BLaER1 (cell line): ENCODE data around the gene LETM1.
A peak's percentile ranks its signal among the peaks of the same experiment; 100 is the strongest.

Experiments used
- H3K27ac ChIP-seq: shearing (Covaris generic); formaldehyde crosslinking; 2 replicates; pipeline ENCODE4 v1.8.1; 2022
- H3K27me3 ChIP-seq: shearing (Covaris generic); formaldehyde crosslinking; 2 replicates; pipeline ENCODE4 v1.8.1; 2022
- H3K36me3 ChIP-seq: shearing (Covaris generic); formaldehyde crosslinking; 2 replicates; pipeline ENCODE4 v1.8.1; 2022
- H3K4me1 ChIP-seq: shearing (Covaris generic); formaldehyde crosslinking; 2 replicates; pipeline ENCODE4 v1.8.1; 2022
- H3K4me2 ChIP-seq: shearing (Covaris generic); formaldehyde crosslinking; 2 replicates; pipeline ENCODE4 v1.8.1; 2022
- H3K4me3 ChIP-seq: shearing (Covaris generic); formaldehyde crosslinking; 2 replicates; pipeline ENCODE4 v1.8.1; 2022
- H3K9ac ChIP-seq: shearing (Covaris generic); formaldehyde crosslinking; 2 replicates; pipeline ENCODE4 v1.8.1; 2022
- H3K9me3 ChIP-seq: shearing (Covaris generic); formaldehyde crosslinking; 2 replicates; pipeline ENCODE4 v1.8.1; 2022
- H4K20me1 ChIP-seq: shearing (Covaris generic); formaldehyde crosslinking; 2 replicates; pipeline ENCODE4 v1.8.1; 2022
- Cebpa-rat ChIP-seq: shearing (Covaris generic); IDR thresholded peaks from 2 replicates; pipeline ENCODE4 v1.8.1; 2022

LETM1 gene

DNA sequence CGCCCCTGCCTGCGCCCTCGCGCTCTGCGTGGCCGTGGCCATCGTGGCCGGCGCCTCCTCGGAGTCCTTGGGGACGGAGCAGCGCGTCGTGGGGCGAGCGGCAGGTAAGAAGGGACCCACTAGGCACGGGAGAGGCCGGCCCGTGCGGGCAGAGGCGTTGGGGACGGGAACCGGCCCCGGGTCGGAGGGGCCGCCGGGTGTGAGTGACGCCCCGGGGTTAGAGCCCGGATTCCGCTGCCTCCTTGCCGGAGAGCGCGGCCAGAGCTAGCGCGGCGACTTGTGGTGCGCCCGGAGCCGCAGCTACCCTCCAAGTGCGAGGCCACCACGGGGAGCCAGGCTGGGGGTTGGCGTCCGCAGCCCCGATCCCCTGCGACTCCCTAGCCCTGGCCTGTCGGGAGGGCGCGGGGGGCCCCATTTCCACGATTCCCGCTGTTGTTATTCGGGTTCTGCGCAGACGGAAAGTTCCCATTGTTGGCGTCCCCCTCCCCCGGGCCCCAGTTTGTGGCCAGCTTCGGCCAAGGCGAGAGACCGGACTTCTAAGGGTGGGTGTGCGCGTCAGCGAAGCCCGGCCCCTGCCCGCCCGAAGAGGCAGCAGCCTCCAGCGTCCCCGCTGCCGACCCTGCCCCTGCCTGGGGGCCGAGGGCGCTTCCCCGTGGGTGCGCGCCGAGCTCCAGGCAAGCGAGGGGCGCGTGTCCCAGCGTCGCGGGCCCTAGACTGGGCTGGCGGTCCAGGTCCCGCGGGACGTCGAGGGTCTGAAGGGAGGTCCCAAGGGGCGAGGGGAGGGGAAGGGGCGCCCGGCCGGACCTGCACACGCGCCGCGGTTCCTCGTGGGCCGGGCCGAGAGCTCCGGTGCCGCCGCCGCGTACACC is 61.8 kb downstream of the LETM1 start:
- Histone ChIP-seq H3K27ac (no peak overlapping the region), H3K9me3 (no peaks in the 10 kb centered on the region), H3K9ac (peak overlapping the region; percentile 45; the same call in 1 of the 2 replicates), H3K4me1 (peaks cover 22% of the 10 kb centered on the region), H3K4me3 (peak overlapping the region; percentile 70), H3K27me3 (peaks cover 92% of the 10 kb centered on the region), H3K4me2 (peak overlapping the region; percentile 100), H4K20me1 (peaks cover 67% of the 10 kb centered on the region), H3K36me3 (no peaks in the 10 kb centered on the region)
- TF ChIP-seq Cebpa-rat: no peak

DNA sequence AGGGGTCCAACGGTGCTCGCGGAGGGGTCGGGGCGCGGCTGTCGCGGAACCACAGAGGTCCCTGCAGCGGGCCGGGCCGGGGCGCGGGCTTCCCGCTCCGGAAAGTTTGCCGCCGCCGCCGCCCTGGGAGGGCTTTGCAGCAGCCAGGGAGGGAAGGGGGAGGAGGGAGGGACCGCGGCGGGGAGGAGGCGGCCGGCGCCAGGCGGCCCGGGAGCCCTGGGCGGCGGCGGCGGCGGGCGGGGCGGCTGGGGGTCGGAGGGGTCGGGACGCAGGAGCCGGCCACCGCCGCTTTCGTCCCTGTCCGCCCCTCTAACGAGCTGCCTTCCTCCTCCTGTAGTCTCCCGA is 62.5 kb downstream of the LETM1 start:
- Histone ChIP-seq H3K4me1 (peaks cover 15% of the 10 kb centered on the region), H3K4me3 (peak overlapping the region; percentile 70), H3K9ac (0 out of 2 replicates have a peak overlapping the region, but pooled peaks have one; percentile 45), H3K9me3 (no peaks in the 10 kb centered on the region), H3K27ac (no peak overlapping the region), H3K36me3 (no peaks in the 10 kb centered on the region), H4K20me1 (peaks cover 61% of the 10 kb centered on the region), H3K27me3 (peaks cover 86% of the 10 kb centered on the region), H3K4me2 (peak overlapping the region; percentile 100)
- no peak for TF ChIP-seq Cebpa-rat

DNA sequence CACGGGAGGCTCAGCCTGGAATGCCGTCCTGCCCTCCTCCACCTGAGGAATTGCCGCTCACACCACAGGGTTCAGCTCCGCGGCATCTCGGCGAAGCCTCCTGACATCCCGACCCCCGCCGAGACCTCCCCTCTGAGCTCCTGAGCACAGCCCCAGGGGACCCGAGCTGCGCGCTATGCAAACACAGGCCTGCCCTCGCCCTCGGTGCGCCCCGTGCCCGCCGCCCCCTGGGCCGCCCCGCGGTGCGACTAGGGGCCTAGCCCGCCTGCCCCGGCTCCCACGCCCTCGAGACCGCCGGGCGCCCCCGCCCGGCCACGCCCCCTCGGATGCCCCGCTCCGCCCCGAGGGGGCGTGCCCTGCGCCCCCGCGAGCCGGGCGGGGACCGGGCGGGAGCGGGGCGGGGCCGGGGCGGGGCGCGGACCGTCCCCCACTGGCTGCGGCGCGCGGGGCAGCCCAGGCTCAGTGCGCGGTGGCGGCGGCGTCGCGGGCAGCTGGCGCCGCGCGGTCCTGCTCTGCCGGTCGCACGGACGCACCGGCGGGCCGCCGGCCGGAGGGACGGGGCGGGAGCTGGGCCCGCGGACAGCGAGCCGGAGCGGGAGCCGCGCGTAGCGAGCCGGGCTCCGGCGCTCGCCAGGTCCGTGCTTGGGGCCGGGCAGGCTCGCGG is 63.0 kb downstream of the LETM1 start, which contains the start of gene FGFR3:
FGFR3 (plus strand) TSS at position 462 of the 664 bp plus-strand sequence. CDS start 642 bp downstream, outside the sequence.
- peak within 1 kb of the TSS; percentile 70 for H3K4me3 ChIP-seq
- no peaks in the 10 kb centered on the region for H3K36me3 ChIP-seq
- H4K20me1 ChIP-seq: peaks cover 60% of the 10 kb centered on the region
- H3K9me3 ChIP-seq: no peaks in the 10 kb centered on the region
- no peak for TF ChIP-seq Cebpa-rat
- peaks cover 15% of the 10 kb centered on the region for H3K4me1 ChIP-seq
- no peak within 1 kb of the TSS for H3K27ac ChIP-seq
- H3K27me3 ChIP-seq: peaks cover 83% of the 10 kb centered on the region
- H3K9ac ChIP-seq: peak within 1 kb of the TSS; percentile 45; the same call in 1 of the 2 replicates
- peak within 1 kb of the TSS; percentile 100 for H3K4me2 ChIP-seq

DNA sequence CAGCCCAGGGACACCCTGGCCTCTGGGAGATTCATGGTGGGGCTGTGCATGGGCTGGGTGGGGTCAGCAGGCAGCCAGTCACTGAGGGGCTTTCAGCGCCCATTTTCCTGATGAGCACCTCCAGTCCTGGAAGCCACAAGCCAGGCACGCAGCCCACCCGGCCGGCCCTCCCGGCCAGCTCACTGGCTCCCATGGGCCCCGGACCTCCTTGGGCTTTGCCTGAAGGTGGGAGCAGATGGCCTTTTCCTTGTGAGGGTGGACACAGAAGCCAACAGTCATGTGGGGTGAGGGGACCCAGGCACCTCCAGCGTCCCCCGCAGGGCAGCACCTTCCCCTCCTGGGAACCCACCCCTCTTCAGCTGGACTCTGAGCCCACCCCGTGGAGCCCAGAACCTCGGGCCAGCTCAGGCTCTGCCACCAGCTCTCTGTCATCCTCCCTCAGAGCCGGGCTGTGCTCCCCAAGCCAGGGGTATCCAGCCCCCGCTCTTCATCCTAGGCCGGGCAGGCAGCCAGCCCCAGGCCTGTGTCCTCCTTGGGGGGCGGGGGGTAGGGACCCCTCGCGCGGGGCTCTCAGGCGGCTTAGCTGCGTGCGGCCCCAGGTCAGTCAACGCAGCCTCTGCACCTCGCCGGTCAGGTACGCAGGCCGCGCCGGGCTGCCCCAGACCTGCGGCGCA is 63.7 kb downstream of the LETM1 start:
- Histone ChIP-seq H3K4me2 (peak overlapping the region; percentile 100), H3K4me3 (peak overlapping the region; percentile 70; the same call in 1 of the 2 replicates), H3K36me3 (no peaks in the 10 kb centered on the region), H3K27me3 (peaks cover 76% of the 10 kb centered on the region), H3K9ac (no peak overlapping the region), H3K9me3 (no peaks in the 10 kb centered on the region), H3K27ac (no peak overlapping the region), H4K20me1 (peaks cover 53% of the 10 kb centered on the region), H3K4me1 (peaks cover 15% of the 10 kb centered on the region)
- no peak for TF ChIP-seq Cebpa-rat

DNA sequence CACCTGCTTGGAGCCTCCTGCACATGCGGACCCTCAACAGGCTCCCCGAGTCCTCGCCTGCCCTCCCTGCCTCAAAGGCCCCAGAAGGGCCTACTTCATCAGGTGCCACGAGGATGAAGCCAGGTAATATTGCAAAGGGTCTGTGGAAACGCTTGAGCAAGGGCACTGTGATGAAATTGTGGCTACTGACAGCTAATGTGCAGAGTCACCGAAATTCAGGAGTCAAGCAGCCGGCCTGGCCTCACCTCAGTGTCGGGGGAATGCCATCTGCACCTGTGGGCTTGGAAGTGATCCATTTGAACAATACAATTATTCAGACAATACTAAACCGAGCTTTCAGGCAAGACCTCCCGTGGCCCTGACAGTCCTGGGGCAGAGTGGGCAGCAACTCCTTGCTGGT is 66.0 kb downstream of the LETM1 start:
- no peak overlapping the region for H3K27ac ChIP-seq
- peaks cover 32% of the 10 kb centered on the region for H4K20me1 ChIP-seq
- peaks cover 53% of the 10 kb centered on the region for H3K27me3 ChIP-seq
- no peak overlapping the region for H3K9ac ChIP-seq
- H3K4me1 ChIP-seq: peaks cover 31% of the 10 kb centered on the region
- TF ChIP-seq Cebpa-rat: no peak
- H3K4me3 ChIP-seq: no peak overlapping the region
- H3K9me3 ChIP-seq: no peaks in the 10 kb centered on the region
- no peaks in the 10 kb centered on the region for H3K36me3 ChIP-seq
- no peak overlapping the region for H3K4me2 ChIP-seq

DNA sequence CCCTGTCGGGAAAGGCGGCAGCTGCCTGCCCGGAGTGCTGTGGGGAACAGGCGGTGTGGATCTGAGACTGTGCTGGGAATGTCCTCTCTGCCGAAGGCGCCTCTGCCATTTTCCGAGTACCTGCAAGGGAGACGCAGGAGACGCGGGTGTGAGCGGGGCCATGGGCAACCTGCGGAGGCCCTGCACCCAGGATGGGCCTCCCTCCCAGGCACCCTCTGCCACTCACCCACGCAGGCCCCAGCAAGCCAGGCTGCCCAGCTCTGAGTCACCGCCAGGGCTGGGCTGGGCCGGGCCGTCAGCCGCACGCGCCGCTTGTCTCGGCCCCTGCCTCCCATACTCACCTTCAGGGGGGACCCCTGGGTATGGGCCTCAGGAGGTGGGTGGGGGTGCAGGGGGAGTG is 66.4 kb downstream of the LETM1 start:
- Histone ChIP-seq H3K4me3 (no peak overlapping the region), H3K9ac (no peak overlapping the region), H3K27ac (no peak overlapping the region), H3K4me1 (peaks cover 31% of the 10 kb centered on the region), H3K9me3 (no peaks in the 10 kb centered on the region), H3K36me3 (no peaks in the 10 kb centered on the region), H3K4me2 (no peak overlapping the region), H4K20me1 (peaks cover 31% of the 10 kb centered on the region), H3K27me3 (peaks cover 49% of the 10 kb centered on the region)
- TF ChIP-seq Cebpa-rat: no peak

DNA sequence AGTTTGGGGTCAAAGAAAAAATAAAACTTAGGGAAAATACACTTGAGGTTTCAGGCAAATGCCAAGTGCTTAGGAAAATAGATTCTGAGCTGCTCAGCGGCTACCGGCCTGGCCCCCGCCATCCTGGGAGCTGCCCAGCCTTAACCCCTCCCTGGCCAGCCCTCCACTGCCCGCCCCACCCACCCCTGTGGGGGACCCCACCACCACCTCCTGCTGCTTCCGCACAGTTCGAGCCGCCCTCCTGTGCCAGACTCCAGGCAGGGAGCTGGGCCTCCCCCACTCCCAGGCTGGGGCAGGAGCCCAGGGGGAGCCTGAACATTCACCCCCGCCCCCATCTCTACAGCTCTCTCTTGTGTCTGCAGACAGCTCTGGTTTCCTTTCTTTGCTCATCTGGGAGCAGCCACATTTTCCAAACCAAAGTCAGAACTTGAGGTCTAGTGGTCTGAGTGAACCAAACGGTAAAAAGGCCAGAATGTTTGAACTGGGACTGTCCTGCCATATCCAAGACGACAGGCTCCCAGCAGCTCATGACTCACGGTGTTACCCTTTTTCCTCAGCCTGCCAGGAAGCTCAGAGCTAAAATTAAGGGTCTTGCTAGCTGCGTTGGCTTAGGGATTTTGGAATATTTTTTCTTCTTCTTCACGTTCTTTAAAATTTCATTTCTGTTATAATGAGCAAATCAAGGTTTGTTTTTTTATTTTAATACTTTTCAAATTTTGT is 67.5 kb downstream of the LETM1 start:
- H4K20me1 ChIP-seq: peaks cover 25% of the 10 kb centered on the region
- no peak overlapping the region for H3K4me3 ChIP-seq
- no peak overlapping the region for H3K27ac ChIP-seq
- H3K27me3 ChIP-seq: peaks cover 37% of the 10 kb centered on the region
- no peaks in the 10 kb centered on the region for H3K9me3 ChIP-seq
- no peak for TF ChIP-seq Cebpa-rat
- no peaks in the 10 kb centered on the region for H3K36me3 ChIP-seq
- H3K4me2 ChIP-seq: no peak overlapping the region
- H3K9ac ChIP-seq: no peak overlapping the region
- peaks cover 33% of the 10 kb centered on the region for H3K4me1 ChIP-seq

DNA sequence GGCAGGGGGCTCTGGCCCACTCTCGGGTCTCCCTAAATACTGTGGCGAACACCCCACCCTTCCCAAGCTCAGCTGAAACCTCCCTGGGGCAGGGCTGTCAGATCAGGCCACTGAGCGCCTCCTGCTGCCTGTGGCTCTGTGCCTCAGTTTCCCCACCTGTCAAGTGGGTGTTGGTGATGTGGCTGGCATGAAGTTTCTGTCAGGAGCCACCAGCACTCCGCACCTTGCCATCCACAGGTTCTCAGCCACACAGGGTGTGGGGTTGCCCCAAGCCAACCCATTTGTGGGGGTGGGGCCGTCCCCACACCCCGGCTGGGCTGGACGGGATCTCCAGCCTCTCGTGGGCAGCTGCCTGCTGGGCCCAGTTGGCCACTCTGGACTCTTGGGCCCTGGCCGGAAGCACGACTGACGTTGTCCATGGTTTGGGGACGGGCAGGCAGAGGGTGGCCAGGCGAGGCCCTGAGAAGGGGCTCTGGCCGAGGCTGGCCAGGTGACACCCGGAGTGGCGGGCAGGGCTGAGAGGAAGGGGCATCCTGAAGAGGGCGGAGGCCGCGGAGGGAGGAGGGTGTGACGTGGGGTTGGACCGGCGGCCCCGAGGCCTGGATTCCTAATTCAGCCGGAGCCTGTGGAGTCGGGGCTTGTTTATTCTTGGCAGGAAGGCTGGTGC is 68.4 kb downstream of the LETM1 start:
- Histone ChIP-seq H4K20me1 (peaks cover 22% of the 10 kb centered on the region), H3K4me2 (no peak overlapping the region), H3K27me3 (peaks cover 30% of the 10 kb centered on the region), H3K36me3 (no peaks in the 10 kb centered on the region), H3K27ac (no peak overlapping the region), H3K9me3 (no peaks in the 10 kb centered on the region), H3K4me3 (no peak overlapping the region), H3K9ac (no peak overlapping the region), H3K4me1 (peaks cover 37% of the 10 kb centered on the region)
- TF ChIP-seq Cebpa-rat: no peak
